GM19238 (cell line): Measurements from ENCODE around the gene SLC9C1.
"Not testable (repeated sequence)": the region's sequence is repeated elsewhere in the genome, so short reads cannot be mapped to it uniquely, and the experiment has no call there.

Source experiments
- DNase-seq: peaks from one replicate; pipeline ENCODE4 v3.0.0; 2011; ENCODE audit warnings: low spot score; ENCODE audit not compliant: insufficient read length

Gene SLC9C1

DNA sequence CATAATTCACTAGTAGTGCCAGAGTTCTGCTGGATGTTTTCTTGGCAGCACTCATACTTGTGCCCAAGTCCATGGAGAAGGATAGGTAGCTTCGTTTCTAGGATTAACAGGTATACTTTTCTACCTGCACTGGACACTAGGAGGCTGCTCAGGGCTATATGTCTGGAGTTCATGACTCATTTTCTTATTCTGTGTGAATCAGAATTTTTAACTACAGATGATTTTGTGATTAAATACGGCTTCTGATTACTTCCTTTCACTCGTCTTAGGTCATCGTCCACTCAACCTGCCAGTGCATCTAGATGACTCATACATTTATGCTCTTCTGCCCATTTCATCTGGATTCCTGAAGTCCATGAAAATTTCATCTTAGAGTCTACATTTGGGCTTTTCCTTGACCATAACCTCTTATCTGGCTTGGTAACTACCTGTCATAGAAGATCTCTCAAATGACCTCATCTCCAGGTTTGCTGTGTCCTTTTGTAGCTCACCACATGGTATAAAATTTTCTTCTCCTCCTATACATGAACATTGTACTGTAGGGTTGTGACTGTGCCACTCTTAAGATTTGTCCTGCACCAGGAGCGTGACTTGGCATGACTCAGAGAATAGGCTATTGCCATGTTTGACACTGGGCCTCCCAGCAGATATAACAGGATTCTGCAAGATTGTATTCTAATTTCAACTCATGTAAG lies 94.2 kb downstream of the SLC9C1 start:
- DNase-seq, result no peak

- DNase-seq, result no peak
These were observed 96.9 kb downstream of the SLC9C1 start for GRCh38 chr3:112197131-112197530.

- no peak for DNase-seq
These were observed 106.7 kb downstream of the SLC9C1 start for GRCh38 chr3:112187300-112187699.

GRCh38 chr3:112185423-112186035 lies 108.5 kb downstream of the SLC9C1 start:
- DNase-seq, result not testable (repeated sequence)

DNA sequence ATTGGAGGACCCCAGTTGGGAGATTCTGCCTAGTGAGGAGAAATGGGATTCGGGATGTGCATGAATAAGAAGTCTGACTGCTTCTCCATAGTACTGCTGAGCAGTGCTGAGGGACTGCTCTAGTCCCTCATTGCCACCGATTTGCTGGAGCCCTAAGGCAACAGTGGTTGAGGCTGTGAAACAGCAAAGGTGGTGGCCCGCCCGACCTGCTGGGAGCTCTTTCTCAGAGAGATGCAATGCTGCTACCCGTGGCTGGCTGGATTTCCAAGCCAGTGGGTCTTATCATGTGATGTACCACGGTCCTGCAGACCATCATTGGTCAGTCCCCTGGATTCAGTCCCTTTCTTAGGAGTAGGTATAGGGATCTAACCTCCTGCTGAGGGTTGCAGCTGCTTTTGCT lies 118.4 kb downstream of the SLC9C1 start:
- DNase-seq, result no peak

- DNase-seq, result no peak
These were observed 119.0 kb downstream of the SLC9C1 start for GRCh38 chr3:112175037-112175436.

DNA sequence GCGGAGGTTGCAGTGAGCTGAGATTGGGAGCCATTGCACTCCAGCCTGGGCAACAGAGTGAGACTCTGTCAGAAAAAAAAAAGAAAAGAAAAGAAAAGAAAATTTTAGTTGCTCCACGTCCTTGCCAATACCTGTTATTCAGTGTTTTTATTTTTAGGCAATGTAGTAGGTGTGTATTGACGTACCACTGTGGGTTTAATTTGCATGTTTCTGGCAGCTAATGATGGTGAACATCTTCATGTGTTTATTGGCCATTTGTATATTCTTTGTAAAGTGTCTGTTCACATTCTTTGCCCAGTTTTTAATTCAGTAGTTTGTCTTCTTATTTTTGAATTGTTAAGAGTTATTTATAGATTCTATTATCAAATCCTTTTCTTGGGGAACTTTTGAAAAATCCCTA lies 122.9 kb downstream of the SLC9C1 start:
- no peak for DNase-seq

DNA sequence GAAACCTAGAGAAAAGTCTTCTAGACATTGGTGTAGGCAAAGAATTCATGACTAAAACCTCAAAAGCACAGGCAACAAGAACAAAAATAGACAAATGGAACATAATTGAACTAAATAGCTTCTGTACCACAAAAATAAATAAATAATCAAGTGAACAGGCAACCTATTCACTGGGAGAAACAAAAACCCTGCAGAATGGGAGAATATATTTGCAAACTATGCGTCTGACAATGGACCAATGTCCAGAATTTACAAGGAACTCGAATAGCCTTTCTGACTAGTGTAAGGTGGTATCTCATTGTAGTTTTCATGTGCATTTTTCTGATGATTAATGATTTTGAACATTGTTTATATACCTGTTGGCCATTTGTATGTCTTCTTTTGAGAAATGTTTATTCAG lies 124.0 kb downstream of the SLC9C1 start:
- no peak for DNase-seq

GRCh38 chr3:112167758-112168157 lies 126.3 kb downstream of the SLC9C1 start:
- peak; percentile 13 for DNase-seq

DNA sequence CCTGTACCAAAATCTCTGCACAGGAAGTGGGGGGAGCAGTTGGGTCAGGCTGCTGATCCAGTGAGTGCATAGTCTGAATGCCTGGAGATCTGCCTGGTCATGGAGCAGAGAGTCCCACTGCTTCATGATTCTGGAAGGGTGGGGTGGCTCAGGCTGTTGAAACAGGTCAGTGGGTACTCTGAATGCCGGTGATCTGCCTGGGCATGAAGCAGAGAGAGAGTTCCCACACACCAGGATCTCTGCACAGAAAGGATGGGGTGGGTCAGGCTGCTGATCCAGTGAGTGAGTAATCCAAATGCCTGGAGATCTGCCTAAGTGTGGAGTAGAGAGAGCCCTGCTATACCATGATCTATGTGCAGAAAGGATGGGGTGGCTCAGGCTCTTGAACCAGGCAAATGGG lies 144.9 kb downstream of the SLC9C1 start:
- DNase-seq, result no peak

GRCh38 chr3:112143689-112144088 lies 150.3 kb downstream of the SLC9C1 start:
- no peak for DNase-seq

DNA sequence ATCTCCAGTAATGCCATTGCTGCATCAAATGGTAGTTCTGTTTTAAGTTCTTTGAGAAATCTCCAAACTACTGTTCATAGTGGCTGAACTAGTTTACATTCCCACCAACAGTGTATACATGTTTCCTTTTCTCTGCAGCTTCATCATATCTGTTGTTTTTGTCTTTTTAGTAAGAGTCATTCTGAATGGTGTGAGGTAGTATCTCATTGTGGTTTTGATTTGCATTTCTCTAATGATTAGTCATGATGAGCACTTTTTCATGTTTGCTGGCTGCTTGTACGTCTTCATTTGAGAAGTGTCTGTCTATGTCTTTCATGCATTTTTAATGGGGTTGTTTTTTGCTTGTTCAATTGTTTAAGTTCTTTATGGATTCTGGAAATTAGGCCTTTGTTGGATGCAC lies 150.8 kb downstream of the SLC9C1 start:
- no peak for DNase-seq

- DNase-seq, result no peak
These were observed 152.7 kb downstream of the SLC9C1 start for GRCh38 chr3:112141293-112141692.

DNA sequence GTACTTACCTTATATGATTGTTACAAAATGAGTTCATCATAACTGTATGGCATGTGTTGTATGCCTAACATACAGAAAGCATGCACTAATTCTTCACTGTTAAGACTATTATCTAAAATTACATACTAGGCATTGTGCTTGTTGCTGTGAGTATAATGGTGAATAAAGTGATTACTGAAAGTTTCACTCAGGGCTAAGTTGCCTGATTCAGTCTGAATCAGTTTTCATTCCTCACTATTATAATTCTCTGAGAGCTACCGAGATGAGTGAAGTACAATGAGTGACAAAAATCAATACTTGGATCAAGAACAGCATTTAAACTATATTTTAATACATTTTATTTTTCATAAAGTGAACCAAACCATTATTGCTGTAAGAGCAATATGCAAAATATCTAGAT lies 153.4 kb downstream of the SLC9C1 start:
- no peak for DNase-seq

GRCh38 chr3:112138219-112138969 lies 155.6 kb downstream of the SLC9C1 start:
- no peak for DNase-seq

DNA sequence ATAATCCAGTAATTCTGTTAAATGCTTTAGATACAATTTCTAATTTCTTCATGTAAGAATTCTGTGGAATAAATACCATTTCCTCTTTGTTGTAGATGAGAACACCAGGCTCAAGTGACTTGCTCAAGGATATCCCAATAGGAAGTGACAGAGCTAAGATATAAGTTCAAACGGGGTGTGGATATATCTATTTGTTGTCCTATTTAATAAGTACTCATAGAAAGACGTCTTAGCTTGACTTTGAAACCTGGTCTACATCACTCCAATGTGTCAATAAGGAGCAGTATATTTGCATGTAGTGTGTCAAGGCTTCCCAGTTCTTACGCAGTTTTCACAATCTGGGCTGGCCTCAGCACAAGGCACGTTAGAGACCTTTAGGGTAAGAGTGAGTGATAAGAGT lies 156.2 kb downstream of the SLC9C1 start:
- no peak for DNase-seq

DNA sequence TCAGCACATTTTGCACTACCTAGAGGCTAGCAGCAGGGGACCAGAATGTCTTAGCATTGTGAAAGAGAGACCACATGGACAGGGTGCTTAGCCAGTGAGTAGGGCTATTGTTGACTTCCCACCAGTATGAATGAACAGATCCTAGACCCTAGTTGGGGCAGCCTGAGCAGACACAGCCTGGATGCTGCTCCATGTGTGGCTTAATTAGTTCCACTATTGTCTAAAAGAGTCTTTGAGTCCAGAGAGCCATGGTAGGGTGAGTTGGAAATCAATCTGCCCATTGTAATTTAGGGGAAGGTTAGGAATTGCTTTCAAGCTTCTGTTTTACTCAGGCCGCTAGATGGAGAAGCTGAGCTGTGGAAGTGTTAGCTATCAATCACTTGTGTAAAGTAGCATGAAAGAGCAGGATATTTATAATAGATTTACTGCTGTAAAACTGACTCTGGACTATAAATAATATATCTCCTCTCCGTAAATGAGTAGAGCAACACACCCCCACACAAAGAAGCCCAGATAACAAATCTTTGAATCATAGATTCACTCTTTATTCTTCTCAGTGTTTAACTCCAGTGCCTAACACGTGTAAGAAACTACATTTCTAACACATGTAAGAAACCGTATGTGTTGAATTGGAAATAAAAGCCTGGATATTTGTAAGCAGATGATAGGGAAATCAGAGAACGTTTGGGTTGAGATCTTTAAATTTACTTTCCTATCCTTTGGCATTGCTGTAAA lies 156.9 kb downstream of the SLC9C1 start:
- no peak for DNase-seq

DNA sequence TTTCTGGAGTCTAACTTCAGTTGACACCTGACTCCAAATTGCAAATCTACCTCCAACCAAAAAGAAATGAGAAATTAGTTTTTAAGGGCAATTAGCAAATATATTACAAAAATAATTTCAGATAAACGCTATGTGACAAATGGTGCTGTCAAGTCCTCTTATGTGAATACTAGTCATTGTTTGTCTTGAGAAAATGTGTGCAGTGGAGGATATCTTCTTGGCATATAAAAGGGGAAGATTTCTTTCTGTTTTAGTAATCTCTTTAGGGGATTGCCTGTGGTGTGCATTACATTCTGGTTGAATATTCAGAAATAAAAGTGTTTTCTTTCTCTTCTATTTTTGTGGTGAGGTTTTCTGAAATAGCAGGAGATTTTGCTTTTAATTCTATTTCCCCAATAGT lies 158.0 kb downstream of the SLC9C1 start:
- no peak for DNase-seq

- DNase-seq, result no peak
These were observed 159.5 kb downstream of the SLC9C1 start for GRCh38 chr3:112134335-112135124.

DNA sequence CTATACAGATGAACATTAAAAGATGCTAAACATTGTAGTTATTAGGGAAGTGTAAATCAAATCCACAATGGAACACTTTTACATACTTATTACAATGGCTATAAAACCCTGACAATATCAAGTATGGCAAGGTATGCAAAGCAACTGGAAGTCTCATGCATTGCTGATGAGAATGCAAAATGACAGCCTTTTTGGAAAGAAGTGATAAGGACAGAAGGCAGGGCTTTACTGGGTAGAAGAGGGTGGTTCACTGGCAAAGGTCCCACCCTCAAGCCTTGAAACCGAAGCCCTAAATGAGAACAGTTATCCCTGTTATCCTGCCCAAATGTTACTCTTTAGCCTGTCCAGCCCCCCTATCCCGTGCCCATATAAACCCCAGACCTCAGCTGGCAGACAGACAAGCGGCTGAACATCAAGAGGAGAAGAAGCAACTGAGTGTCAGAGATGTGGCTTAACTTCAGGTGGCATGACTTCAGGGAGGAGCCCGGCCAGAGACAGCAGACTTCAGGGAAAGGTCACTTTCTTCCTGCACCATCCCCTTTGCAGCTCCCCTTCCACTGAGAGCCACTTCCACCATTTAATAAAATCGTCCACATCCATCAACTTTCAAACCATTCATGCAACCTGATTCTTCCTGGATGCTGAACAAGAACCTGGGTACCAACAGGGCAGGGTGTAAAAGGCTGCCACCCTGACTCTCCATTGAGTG lies 160.2 kb downstream of the SLC9C1 start:
- DNase-seq, result no peak
